HCT116 (cell line): ENCODE measurements around the gene GPNMB. TPM values are rescaled to one million over a fixed set of nuclear protein-coding genes. Genes with fewer than 3 reads are reported as not detected.

ENCODE experiments used
- ATAC-seq: fragments of 200-7000 bp; cut with Tn5 transposase; 2 replicates; pipeline ENCODE4 v1.9.1; 2020; ENCODE audit warnings: mild to moderate bottlenecking, moderate library complexity
- BruUV-seq: library from RNA; stranded (reverse); fragments of 400-500 nt; replicated peaks from 2 replicates; lab custom pipeline; 2021; lab: Mats Ljungman, UMichigan
- CTCF ChIA-PET: fragments of 300-600 bp; sonication (Branson Sonifier 250); formaldehyde crosslinking; loops from one replicate; lab custom pipeline; 2021; ENCODE audit warnings: antibody characterized with exemption; lab: Charles Lee
- POLR2A ChIA-PET: fragments of 300-600, 350-600 bp; sonication (Branson Sonifier 250); formaldehyde crosslinking; loops from one replicate; lab custom pipeline; 2021; ENCODE audit warnings: antibody characterized with exemption; lab: Charles Lee
- RAD21 ChIA-PET, 2 experiments: fragments of 300-600 bp; sonication (Branson Sonifier 250); formaldehyde crosslinking; loops; one replicate each; lab custom pipeline; 2023; ENCODE audit warnings: low total read pairs in 2 of 2; ENCODE audit not compliant: uncharacterized antibody in 2 of 2, unreplicated experiment in 2 of 2, low non-redundant PET in 1 of 2; lab: Charles Lee
- DNase-seq: peaks from one replicate; pipeline ENCODE4 v3.0.0-alpha.2; 2010; ENCODE audit warnings: low read depth, low spot score
- H2AFZ ChIP-seq: fragments of 200-600 bp; shearing (Covaris generic), sonication (generic); 2 replicates; pipeline ENCODE4 v1.6.1; 2017; ENCODE audit warnings: low read depth, mixed run types, mixed read lengths, antibody characterized with exemption, low read length; ENCODE audit not compliant: poor library complexity, severe bottlenecking
- H3K27ac ChIP-seq: 2 replicates; pipeline ENCODE4 v1.5.1; 2012; ENCODE audit warnings: low read depth, low read length
- H3K27me3 ChIP-seq: fragments of 200-600 bp; sonication (generic); 2 replicates; pipeline ENCODE4 v1.6.1; 2016; ENCODE audit warnings: mixed run types, low read length, mixed read lengths; ENCODE audit not compliant: insufficient read depth
- H3K36me3 ChIP-seq, 2 experiments: fragments of 200-500 bp in 1 of 2; fragments of 200-600 bp in 1 of 2; sonication (Bioruptor generic) in 1 of 2; sonication (generic) in 1 of 2; 2 replicates each; pipeline versions ENCODE4 v1.5.1 to v1.6.1; 2014 to 2016; ENCODE audit warnings: low read length in 2 of 2, inconsistent platforms in 1 of 2, mixed read lengths in 1 of 2, mixed run types in 1 of 2; ENCODE audit not compliant: insufficient read depth in 2 of 2, control insufficient read depth in 1 of 2
- H3K4me1 ChIP-seq, 2 experiments: fragments of 200-600 bp in 1 of 2; sonication (generic) in 1 of 2; 2 replicates each; pipeline versions ENCODE4 v1.5.1 to v1.6.1; 2012 to 2017; ENCODE audit warnings: low read length in 2 of 2, inconsistent platforms in 1 of 2, mild to moderate bottlenecking in 1 of 2, mixed read lengths in 1 of 2, mixed run types in 1 of 2, moderate library complexity in 1 of 2; ENCODE audit not compliant: insufficient read depth in 2 of 2, control insufficient read depth in 1 of 2
- H3K4me2 ChIP-seq: fragments of 200-600 bp; sonication (generic); 2 replicates; pipeline ENCODE4 v1.6.1; 2017; ENCODE audit warnings: mixed run types, low read length, mixed read lengths
- H3K4me3 ChIP-seq, 2 experiments: fragments of 200-600 bp in 1 of 2; sonication (generic) in 1 of 2; replicated peaks in 1 of 2; 2 replicates each; pipeline ENCODE4 v1.5.1; 2011 to 2016; ENCODE audit warnings: low read length in 2 of 2, control low read depth in 1 of 2, low read depth in 1 of 2, mild to moderate bottlenecking in 1 of 2, mixed read lengths in 1 of 2, mixed run types in 1 of 2
- H3K79me2 ChIP-seq: fragments of 200-600 bp; sonication (generic); 2 replicates; pipeline ENCODE4 v1.6.1; 2017; ENCODE audit warnings: mild to moderate bottlenecking, mixed run types, low read length, moderate library complexity, mixed read lengths; ENCODE audit not compliant: insufficient read depth
- H3K9ac ChIP-seq: fragments of 200-600 bp; sonication (generic); 2 replicates; pipeline ENCODE4 v1.6.1; 2016; ENCODE audit warnings: low read length, mixed read lengths
- H3K9me2 ChIP-seq: fragments of 200-600 bp; sonication (generic), shearing (Covaris generic); 2 replicates; pipeline ENCODE4 v1.6.1; 2017; ENCODE audit warnings: mixed run types, mild to moderate bottlenecking, moderate library complexity; ENCODE audit not compliant: insufficient read depth
- H3K9me3 ChIP-seq, 2 experiments: fragments of 200-500 bp in 1 of 2; fragments of 200-600 bp in 1 of 2; sonication (Bioruptor generic) in 1 of 2; sonication (generic) in 1 of 2; 2 replicates each; pipeline ENCODE4 v1.6.1; 2014 to 2017; ENCODE audit warnings: low read length in 2 of 2, mixed read lengths in 2 of 2, inconsistent platforms in 1 of 2, low read depth in 1 of 2, mild to moderate bottlenecking in 1 of 2, mixed run types in 1 of 2, moderate library complexity in 1 of 2; ENCODE audit not compliant: control insufficient read depth in 1 of 2, insufficient read depth in 1 of 2
- H4K20me1 ChIP-seq: fragments of 200-600 bp; sonication (generic), shearing (Covaris generic); 2 replicates; pipeline ENCODE4 v1.6.1; 2017; ENCODE audit warnings: mixed run types, mild to moderate bottlenecking, moderate library complexity; ENCODE audit not compliant: insufficient read depth
- ATF3 ChIP-seq: IDR thresholded peaks from 2 replicates; pipeline ENCODE4 v1.6.1; 2012
- CBX3 ChIP-seq: IDR thresholded peaks from 2 replicates; pipeline ENCODE4 v1.6.1; 2012; ENCODE audit warnings: low read depth
- CEBPB ChIP-seq: IDR thresholded peaks from 2 replicates; pipeline ENCODE4 v1.6.1; 2012; ENCODE audit warnings: low read depth
- EZH2phosphoT487 ChIP-seq: fragments of 200-600 bp; IDR thresholded peaks from 2 replicates; pipeline ENCODE4 v1.6.1; 2018; ENCODE audit warnings: antibody characterized with exemption, borderline replicate concordance
- POLR2A ChIP-seq: IDR thresholded peaks from 2 replicates; pipeline ENCODE4 v1.7.0; 2011; ENCODE audit warnings: borderline replicate concordance; ENCODE audit not compliant: insufficient read depth, insufficient read length; ENCODE audit errors: extremely low read depth
- TCF7L2 ChIP-seq: IDR thresholded peaks from 2 replicates; pipeline ENCODE4 v1.7.0; 2011; ENCODE audit warnings: borderline replicate concordance, inconsistent platforms; ENCODE audit not compliant: insufficient read depth, insufficient read length; ENCODE audit errors: extremely low read depth
- ZFX ChIP-seq: fragments of 450-650 bp; IDR thresholded peaks from 2 replicates; pipeline ENCODE4 v1.6.1; 2017
- ZNF274 ChIP-seq: fragments of 200-500 bp; sonication (Bioruptor generic); IDR thresholded peaks from 2 replicates; pipeline ENCODE4 v1.6.1; 2014; ENCODE audit warnings: mild to moderate bottlenecking, low read depth, low read length, inconsistent platforms
- intact Hi-C: fragments of 100-400 bp; cut with micrococcal nuclease; formaldehyde crosslinking; loops from 2 replicates; pipeline ENCODE4 v1.10.0; 2022
- total RNA-seq: library from RNA; stranded (reverse); gene quantifications from one replicate; pipeline ENCODE4 v1.2.1, GENCODE V29; 2021; ENCODE audit not compliant: unreplicated experiment
- TF ChIP-seq, protein P1 (sequence below): IDR thresholded peaks from 2 replicates; pipeline ENCODE4 v1.6.1; 2011; ENCODE audit warnings: mild to moderate bottlenecking, low read length, moderate library complexity; ENCODE audit not compliant: insufficient replicate concordance; ENCODE audit errors: extremely low read depth
- TF ChIP-seq, protein P2 (sequence below), 3 experiments: fragments of 200-600 bp in 1 of 3; sonication (generic) in 1 of 3; IDR thresholded peaks in 2 of 3; conservative IDR thresholded peaks in 1 of 3; 2 replicates each; pipeline ENCODE4 v1.5.1; 2012 to 2017; ENCODE audit warnings: low read depth in 2 of 3, low read length in 2 of 3, antibody characterized with exemption in 1 of 3, borderline replicate concordance in 1 of 3, control low read depth in 1 of 3, mild to moderate bottlenecking in 1 of 3, mixed read lengths in 1 of 3, mixed run types in 1 of 3, moderate library complexity in 1 of 3; ENCODE audit not compliant: insufficient read depth in 1 of 3

GPNMB gene
- total RNA-seq, 1 experiment from 2014 or later = 2.8 TPM

- no peaks in the 10 kb centered on the region for H3K9me3 ChIP-seq
- DNase-seq = no peak
- no peaks in the 10 kb centered on the region for H3K9me2 ChIP-seq
- TF ChIP-seq POLR2A (no peak), CBX3 (no peak), ZFX (no peak), TCF7L2 (no peak), ZNF274 (no peak), CEBPB (no peak), ATF3 (no peak), EZH2phosphoT487 (no peak)
- TF ChIP-seq, protein P1, sequence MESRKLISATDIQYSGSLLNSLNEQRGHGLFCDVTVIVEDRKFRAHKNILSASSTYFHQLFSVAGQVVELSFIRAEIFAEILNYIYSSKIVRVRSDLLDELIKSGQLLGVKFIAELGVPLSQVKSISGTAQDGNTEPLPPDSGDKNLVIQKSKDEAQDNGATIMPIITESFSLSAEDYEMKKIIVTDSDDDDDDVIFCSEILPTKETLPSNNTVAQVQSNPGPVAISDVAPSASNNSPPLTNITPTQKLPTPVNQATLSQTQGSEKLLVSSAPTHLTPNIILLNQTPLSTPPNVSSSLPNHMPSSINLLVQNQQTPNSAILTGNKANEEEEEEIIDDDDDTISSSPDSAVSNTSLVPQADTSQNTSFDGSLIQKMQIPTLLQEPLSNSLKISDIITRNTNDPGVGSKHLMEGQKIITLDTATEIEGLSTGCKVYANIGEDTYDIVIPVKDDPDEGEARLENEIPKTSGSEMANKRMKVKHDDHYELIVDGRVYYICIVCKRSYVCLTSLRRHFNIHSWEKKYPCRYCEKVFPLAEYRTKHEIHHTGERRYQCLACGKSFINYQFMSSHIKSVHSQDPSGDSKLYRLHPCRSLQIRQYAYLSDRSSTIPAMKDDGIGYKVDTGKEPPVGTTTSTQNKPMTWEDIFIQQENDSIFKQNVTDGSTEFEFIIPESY = no peak
- TF ChIP-seq, protein P2, sequence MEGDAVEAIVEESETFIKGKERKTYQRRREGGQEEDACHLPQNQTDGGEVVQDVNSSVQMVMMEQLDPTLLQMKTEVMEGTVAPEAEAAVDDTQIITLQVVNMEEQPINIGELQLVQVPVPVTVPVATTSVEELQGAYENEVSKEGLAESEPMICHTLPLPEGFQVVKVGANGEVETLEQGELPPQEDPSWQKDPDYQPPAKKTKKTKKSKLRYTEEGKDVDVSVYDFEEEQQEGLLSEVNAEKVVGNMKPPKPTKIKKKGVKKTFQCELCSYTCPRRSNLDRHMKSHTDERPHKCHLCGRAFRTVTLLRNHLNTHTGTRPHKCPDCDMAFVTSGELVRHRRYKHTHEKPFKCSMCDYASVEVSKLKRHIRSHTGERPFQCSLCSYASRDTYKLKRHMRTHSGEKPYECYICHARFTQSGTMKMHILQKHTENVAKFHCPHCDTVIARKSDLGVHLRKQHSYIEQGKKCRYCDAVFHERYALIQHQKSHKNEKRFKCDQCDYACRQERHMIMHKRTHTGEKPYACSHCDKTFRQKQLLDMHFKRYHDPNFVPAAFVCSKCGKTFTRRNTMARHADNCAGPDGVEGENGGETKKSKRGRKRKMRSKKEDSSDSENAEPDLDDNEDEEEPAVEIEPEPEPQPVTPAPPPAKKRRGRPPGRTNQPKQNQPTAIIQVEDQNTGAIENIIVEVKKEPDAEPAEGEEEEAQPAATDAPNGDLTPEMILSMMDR (IDR thresholded peaks at IDR 0.05 in 2 of 3, conservative IDR thresholded peaks at IDR 0.05 in 1 of 3; ENCODE audit: borderline replicate concordance in 1 of 3, insufficient read depth in 1 of 3, low read depth in 2 of 3, low read length in 2 of 3) = no peak
- POLR2A ChIA-PET = no interaction called here
- H3K36me3 ChIP-seq = no peaks in the 10 kb centered on the region
- no peak overlapping the region for H3K9ac ChIP-seq
- no peak overlapping the region for H2AFZ ChIP-seq
- H3K4me2 ChIP-seq = no peak overlapping the region
- CTCF ChIA-PET = no interaction called here
- no peaks in the 10 kb centered on the region for H4K20me1 ChIP-seq
- no peaks in the 10 kb centered on the region for H3K27me3 ChIP-seq
- H3K79me2 ChIP-seq = no peaks in the 10 kb centered on the region
- no peak for ATAC-seq
- RAD21 ChIA-PET = no interaction called here
- H3K27ac ChIP-seq = no peak overlapping the region
- BruUV-seq = no TSS peak
- intact Hi-C loops = no loop called here
- 0 out of 4 replicates have a peak, but pooled peaks cover 0 to 2% of the 10 kb centered on the region in 2 experiments for H3K4me1 ChIP-seq
- H3K4me3 ChIP-seq = no peak overlapping the region
Observed at GRCh38 chr7:23242321-23242720, 4.3 kb upstream of the GPNMB start.
